ENCODE results near the gene TM9SF1.

The TM9SF1 gene

DNA sequence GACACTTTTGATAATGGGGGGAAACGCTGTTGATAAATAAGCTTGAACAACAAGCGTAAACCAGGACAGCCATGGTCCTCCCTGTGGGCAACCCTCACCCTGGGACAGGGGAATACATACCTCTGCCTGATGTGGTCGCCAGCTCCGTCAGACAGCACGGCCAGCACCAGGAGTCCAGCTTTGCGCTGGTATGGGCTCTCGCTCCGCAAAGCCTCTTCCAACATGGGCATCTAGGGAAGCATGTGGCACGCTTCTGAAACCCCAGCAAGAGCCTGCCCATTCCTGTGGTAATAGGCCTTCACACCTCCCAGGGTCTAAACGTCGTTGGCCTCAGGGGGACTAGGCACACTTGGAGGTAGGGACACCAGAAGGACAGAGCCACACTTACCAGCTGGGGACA is 9.5 kb downstream of the TM9SF1 start:
- H3K9ac ChIP-seq (ENCODE audit: low read length): no peak overlapping the region
- no peaks in the 10 kb centered on the region for H3F3A ChIP-seq (ENCODE audit: insufficient read depth, low read length)
- no peak overlapping the region for H3K4me3 ChIP-seq (ENCODE audit: low read depth, low read length, poor library complexity, severe bottlenecking)
- no peak overlapping the region for H2AFZ ChIP-seq (ENCODE audit: low read length)
- no peaks in the 10 kb centered on the region for H3K27me3 ChIP-seq (ENCODE audit: insufficient read depth, low read length)
- no peaks in the 10 kb centered on the region for H4K20me1 ChIP-seq (ENCODE audit: insufficient read depth, low read length)
- no peaks in the 10 kb centered on the region for H3K9me2 ChIP-seq (ENCODE audit: low read depth, low read length)
- peaks cover 63% of the 10 kb centered on the region for H3K36me3 ChIP-seq (ENCODE audit: insufficient read depth, low read length)
- TF ChIP-seq, protein P1, sequence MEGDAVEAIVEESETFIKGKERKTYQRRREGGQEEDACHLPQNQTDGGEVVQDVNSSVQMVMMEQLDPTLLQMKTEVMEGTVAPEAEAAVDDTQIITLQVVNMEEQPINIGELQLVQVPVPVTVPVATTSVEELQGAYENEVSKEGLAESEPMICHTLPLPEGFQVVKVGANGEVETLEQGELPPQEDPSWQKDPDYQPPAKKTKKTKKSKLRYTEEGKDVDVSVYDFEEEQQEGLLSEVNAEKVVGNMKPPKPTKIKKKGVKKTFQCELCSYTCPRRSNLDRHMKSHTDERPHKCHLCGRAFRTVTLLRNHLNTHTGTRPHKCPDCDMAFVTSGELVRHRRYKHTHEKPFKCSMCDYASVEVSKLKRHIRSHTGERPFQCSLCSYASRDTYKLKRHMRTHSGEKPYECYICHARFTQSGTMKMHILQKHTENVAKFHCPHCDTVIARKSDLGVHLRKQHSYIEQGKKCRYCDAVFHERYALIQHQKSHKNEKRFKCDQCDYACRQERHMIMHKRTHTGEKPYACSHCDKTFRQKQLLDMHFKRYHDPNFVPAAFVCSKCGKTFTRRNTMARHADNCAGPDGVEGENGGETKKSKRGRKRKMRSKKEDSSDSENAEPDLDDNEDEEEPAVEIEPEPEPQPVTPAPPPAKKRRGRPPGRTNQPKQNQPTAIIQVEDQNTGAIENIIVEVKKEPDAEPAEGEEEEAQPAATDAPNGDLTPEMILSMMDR (IDR thresholded peaks at IDR 0.05; ENCODE audit: low read length): no peak
- no peak for TF ChIP-seq EZH2 (IDR thresholded peaks at IDR 0.05; ENCODE audit: borderline replicate concordance, low read length)
- H3K4me2 ChIP-seq (ENCODE audit: low read length): no peak overlapping the region
- peaks cover 19% of the 10 kb centered on the region for H3K4me1 ChIP-seq (ENCODE audit: insufficient read depth, low read length, severe bottlenecking)
- no peak overlapping the region for H3K27ac ChIP-seq (ENCODE audit: low read depth, low read length, poor library complexity, severe bottlenecking)
- no peaks in the 10 kb centered on the region for H3K9me3 ChIP-seq (ENCODE audit: low read length)
- H3K79me2 ChIP-seq (ENCODE audit: insufficient read depth, low read length): no peaks in the 10 kb centered on the region

DNA sequence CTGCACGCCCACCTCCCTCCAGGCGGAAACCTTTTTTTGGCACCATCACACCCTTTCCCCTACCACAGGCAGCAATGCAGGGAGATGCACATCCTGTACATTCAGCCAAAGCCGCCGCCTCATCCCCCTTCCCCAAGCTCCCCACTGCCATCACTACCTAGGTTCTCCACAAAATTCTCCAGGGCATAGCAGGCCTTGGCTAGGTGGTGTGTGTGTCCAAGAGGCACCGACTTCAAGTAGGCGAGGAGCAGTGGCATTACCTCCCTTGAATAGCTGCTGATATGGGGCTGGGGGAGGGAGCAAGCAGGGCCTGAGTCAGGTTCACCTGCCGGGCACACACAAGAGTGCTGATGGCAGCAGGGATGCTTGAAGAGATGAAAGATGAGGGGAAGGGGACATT is 10.2 kb downstream of the TM9SF1 start:
- H3K4me3 ChIP-seq (ENCODE audit: low read depth, low read length, poor library complexity, severe bottlenecking): no peak overlapping the region
- H3K27ac ChIP-seq (ENCODE audit: low read depth, low read length, poor library complexity, severe bottlenecking): no peak overlapping the region
- H3F3A ChIP-seq (ENCODE audit: insufficient read depth, low read length): no peaks in the 10 kb centered on the region
- H2AFZ ChIP-seq (ENCODE audit: low read length): no peak overlapping the region
- TF ChIP-seq, protein P1 (IDR thresholded peaks at IDR 0.05; ENCODE audit: low read length): no peak
- no peak for TF ChIP-seq EZH2 (IDR thresholded peaks at IDR 0.05; ENCODE audit: borderline replicate concordance, low read length)
- peaks cover 70% of the 10 kb centered on the region for H3K36me3 ChIP-seq (ENCODE audit: insufficient read depth, low read length)
- no peak overlapping the region for H3K4me2 ChIP-seq (ENCODE audit: low read length)
- H4K20me1 ChIP-seq (ENCODE audit: insufficient read depth, low read length): no peaks in the 10 kb centered on the region
- no peaks in the 10 kb centered on the region for H3K27me3 ChIP-seq (ENCODE audit: insufficient read depth, low read length)
- H3K9me3 ChIP-seq (ENCODE audit: low read length): no peaks in the 10 kb centered on the region
- peaks cover 19% of the 10 kb centered on the region for H3K4me1 ChIP-seq (ENCODE audit: insufficient read depth, low read length, severe bottlenecking)
- H3K79me2 ChIP-seq (ENCODE audit: insufficient read depth, low read length): no peaks in the 10 kb centered on the region
- no peak overlapping the region for H3K9ac ChIP-seq (ENCODE audit: low read length)
- H3K9me2 ChIP-seq (ENCODE audit: low read depth, low read length): no peaks in the 10 kb centered on the region

DNA sequence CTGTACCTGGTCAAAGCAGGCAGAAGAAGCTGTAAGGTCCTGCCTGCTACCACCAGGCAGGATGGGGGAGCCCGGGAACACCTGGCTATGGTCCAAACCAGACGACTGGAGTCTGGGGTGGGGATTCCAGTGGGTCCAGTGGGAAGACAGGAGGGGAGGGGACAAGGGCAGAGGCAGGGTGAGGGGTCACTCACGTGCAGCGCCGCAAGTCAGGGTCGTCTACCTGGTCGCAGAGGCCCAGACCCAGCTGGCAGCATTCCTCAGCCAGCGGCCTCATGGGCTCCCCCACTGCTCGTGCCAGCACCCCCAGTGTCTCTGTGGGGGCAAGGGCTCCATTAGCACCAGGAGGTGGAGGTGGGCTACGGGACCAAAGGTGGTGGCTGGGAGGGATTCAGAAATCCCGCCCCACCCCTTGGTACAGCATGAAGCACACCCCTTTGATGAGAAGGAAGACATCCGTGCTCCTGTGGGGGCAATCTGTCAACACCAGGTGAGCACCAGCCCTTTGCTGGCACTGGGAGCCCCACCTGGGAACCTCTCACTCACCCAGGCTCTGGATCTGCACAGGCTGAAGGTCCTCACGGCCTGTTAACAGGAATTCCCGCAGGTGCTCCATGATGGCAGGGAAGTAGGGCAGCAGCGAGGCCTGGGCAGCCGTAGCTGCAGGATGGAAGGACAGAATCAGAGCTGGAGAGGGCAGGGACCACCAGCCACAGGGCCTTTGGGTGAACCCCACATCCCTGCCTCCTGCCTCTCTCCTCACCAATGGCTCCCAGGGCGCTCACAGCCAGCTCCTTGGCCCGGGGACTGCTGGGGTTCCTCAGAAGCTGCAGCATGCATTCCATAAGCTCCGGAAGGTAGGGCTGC is 10.9 kb downstream of the TM9SF1 start:
- no peaks in the 10 kb centered on the region for H3F3A ChIP-seq (ENCODE audit: insufficient read depth, low read length)
- H3K4me2 ChIP-seq (ENCODE audit: low read length): no peak overlapping the region
- H3K9me2 ChIP-seq (ENCODE audit: low read depth, low read length): no peaks in the 10 kb centered on the region
- H3K9me3 ChIP-seq (ENCODE audit: low read length): no peaks in the 10 kb centered on the region
- H3K36me3 ChIP-seq (ENCODE audit: insufficient read depth, low read length): peaks cover 76% of the 10 kb centered on the region
- no peak overlapping the region for H3K4me3 ChIP-seq (ENCODE audit: low read depth, low read length, poor library complexity, severe bottlenecking)
- peaks cover 15% of the 10 kb centered on the region for H3K4me1 ChIP-seq (ENCODE audit: insufficient read depth, low read length, severe bottlenecking)
- H2AFZ ChIP-seq (ENCODE audit: low read length): no peak overlapping the region
- TF ChIP-seq EZH2 (IDR thresholded peaks at IDR 0.05; ENCODE audit: borderline replicate concordance, low read length): no peak
- TF ChIP-seq, protein P1 (IDR thresholded peaks at IDR 0.05; ENCODE audit: low read length): no peak
- no peak overlapping the region for H3K9ac ChIP-seq (ENCODE audit: low read length)
- H3K27ac ChIP-seq (ENCODE audit: low read depth, low read length, poor library complexity, severe bottlenecking): no peak overlapping the region
- H4K20me1 ChIP-seq (ENCODE audit: insufficient read depth, low read length): no peaks in the 10 kb centered on the region
- no peaks in the 10 kb centered on the region for H3K79me2 ChIP-seq (ENCODE audit: insufficient read depth, low read length)
- no peaks in the 10 kb centered on the region for H3K27me3 ChIP-seq (ENCODE audit: insufficient read depth, low read length)
